Vagina (tissue), 2 donors: ENCODE results near the gene CACHD1.

Experiments used
- POLR2A ChIP-seq, 2 donors: fragments of 450-650 bp; IDR thresholded peaks; one replicate each; pipeline ENCODE4 v1.6.1; 2017; ENCODE audit warnings: antibody characterized with exemption in 2 of 2, mild to moderate bottlenecking in 2 of 2, moderate library complexity in 2 of 2
- TF ChIP-seq, protein P1 (sequence below), 3 experiments: fragments of 450-650 bp in 2 of 3; fragments of 200-600 bp in 1 of 3; sonication (generic) in 1 of 3; IDR thresholded peaks; one replicate each; pipeline ENCODE4 v1.5.1; 2017 to 2019; ENCODE audit warnings: antibody characterized with exemption in 3 of 3, mild to moderate bottlenecking in 2 of 3, moderate library complexity in 2 of 3

DNA sequence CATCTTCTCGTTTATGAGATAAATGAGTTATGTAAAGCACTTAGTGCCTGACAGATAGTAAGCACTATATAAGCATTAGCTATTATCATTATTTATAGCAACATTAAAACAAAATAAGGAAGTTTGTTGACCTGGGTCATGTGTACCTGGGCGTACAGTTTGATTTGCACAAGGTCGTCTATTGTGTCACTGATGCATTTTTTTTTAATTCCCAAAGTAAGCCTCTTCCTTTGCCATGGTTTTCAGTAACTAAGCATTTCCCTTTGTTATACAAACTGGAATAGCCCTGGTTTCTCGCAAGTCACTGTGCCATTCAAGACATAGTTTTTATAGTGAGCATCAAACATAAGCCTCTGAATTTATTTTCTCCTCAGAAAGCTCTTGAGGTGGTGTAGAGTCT is 72.2 kb downstream of the CACHD1 start:
- TF ChIP-seq, protein P1, sequence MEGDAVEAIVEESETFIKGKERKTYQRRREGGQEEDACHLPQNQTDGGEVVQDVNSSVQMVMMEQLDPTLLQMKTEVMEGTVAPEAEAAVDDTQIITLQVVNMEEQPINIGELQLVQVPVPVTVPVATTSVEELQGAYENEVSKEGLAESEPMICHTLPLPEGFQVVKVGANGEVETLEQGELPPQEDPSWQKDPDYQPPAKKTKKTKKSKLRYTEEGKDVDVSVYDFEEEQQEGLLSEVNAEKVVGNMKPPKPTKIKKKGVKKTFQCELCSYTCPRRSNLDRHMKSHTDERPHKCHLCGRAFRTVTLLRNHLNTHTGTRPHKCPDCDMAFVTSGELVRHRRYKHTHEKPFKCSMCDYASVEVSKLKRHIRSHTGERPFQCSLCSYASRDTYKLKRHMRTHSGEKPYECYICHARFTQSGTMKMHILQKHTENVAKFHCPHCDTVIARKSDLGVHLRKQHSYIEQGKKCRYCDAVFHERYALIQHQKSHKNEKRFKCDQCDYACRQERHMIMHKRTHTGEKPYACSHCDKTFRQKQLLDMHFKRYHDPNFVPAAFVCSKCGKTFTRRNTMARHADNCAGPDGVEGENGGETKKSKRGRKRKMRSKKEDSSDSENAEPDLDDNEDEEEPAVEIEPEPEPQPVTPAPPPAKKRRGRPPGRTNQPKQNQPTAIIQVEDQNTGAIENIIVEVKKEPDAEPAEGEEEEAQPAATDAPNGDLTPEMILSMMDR (IDR thresholded peaks at IDR 0.05) = no peak
- no peak for TF ChIP-seq POLR2A (IDR thresholded peaks at IDR 0.05)
